Vagina (tissue), 2 donors: Measurements from ENCODE around the gene SPTBN1.

ENCODE experiments used
- CTCF ChIP-seq, 3 experiments: fragments of 450-650 bp in 2 of 3; fragments of 200-600 bp in 1 of 3; sonication (generic) in 1 of 3; IDR thresholded peaks; one replicate each; pipeline ENCODE4 v1.5.1; 2017 to 2019; ENCODE audit warnings: antibody characterized with exemption in 3 of 3, mild to moderate bottlenecking in 2 of 3, moderate library complexity in 2 of 3
- POLR2A ChIP-seq, 2 donors: fragments of 450-650 bp; IDR thresholded peaks; one replicate each; pipeline ENCODE4 v1.6.1; 2017; ENCODE audit warnings: antibody characterized with exemption in 2 of 2, mild to moderate bottlenecking in 2 of 2, moderate library complexity in 2 of 2
- POLR2AphosphoS5 ChIP-seq, 2 donors: sonication (generic); formaldehyde crosslinking; IDR thresholded peaks; one replicate each; pipeline ENCODE4 v1.9.0; 2017; ENCODE audit warnings: antibody characterized with exemption in 2 of 2, mild to moderate bottlenecking in 2 of 2, low read depth in 1 of 2; ENCODE audit not compliant: insufficient read depth in 1 of 2

- no peak for TF ChIP-seq CTCF (IDR thresholded peaks at IDR 0.05)
- TF ChIP-seq POLR2A (IDR thresholded peaks at IDR 0.05): no peak
- TF ChIP-seq POLR2AphosphoS5 (IDR thresholded peaks at IDR 0.05; ENCODE audit: insufficient read depth in 1 of 2, low read depth in 1 of 2): no peak
Observed at GRCh38 chr2:54626131-54626530, 170.0 kb downstream of the SPTBN1 start.
